ENCODE data around the gene MLF2.
"Not testable (repeated sequence)": the region's sequence is repeated elsewhere in the genome, so short reads cannot be mapped to it uniquely, and the experiment has no call there.

MLF2 gene

GRCh38 chr12:6745741-6746525 lies 7.0 kb downstream of the MLF2 start:
- DNase-seq (ENCODE audit: low read depth), result no peak
- no peak overlapping the region for H3K4me3 ChIP-seq (ENCODE audit: low read depth, low read length)
- TF ChIP-seq CTCF (IDR thresholded peaks at IDR 0.05; ENCODE audit: low read depth, low read length, missing control alignments), result no peak

- not testable (repeated sequence) for DNase-seq (ENCODE audit: low read depth); H3K4me3 ChIP-seq (ENCODE audit: low read depth, low read length)
These were observed 9.6 kb downstream of the MLF2 start for GRCh38 chr12:6743300-6743699.

- H3K4me3 ChIP-seq (ENCODE audit: low read depth, low read length), result no peak overlapping the region
- DNase-seq (ENCODE audit: low read depth), result no peak
- TF ChIP-seq CTCF (IDR thresholded peaks at IDR 0.05; ENCODE audit: low read depth, low read length, missing control alignments), result no peak
These were observed 10.1 kb downstream of the MLF2 start for GRCh38 chr12:6742834-6743233.

GRCh38 chr12:6742080-6742479 lies 10.9 kb downstream of the MLF2 start:
- DNase-seq (ENCODE audit: low read depth), result not testable (repeated sequence)

GRCh38 chr12:6736754-6737153 lies 16.2 kb downstream of the MLF2 start:
- no peak for DNase-seq (ENCODE audit: low read depth)
- no peak overlapping the region for H3K4me3 ChIP-seq (ENCODE audit: low read depth, low read length)
- no peak for TF ChIP-seq CTCF (IDR thresholded peaks at IDR 0.05; ENCODE audit: low read depth, low read length, missing control alignments)

More at GRCh38 chr12:6742080-6742479, 10.9 kb downstream of the MLF2 start:
- not testable (repeated sequence) for H3K4me3 ChIP-seq (ENCODE audit: low read depth, low read length)

GRCh38 chr12:6735448-6736191 lies 17.3 kb downstream of the MLF2 start:
- no peak overlapping the region for H3K4me3 ChIP-seq (ENCODE audit: low read depth, low read length)
- TF ChIP-seq CTCF (IDR thresholded peaks at IDR 0.05; ENCODE audit: low read depth, low read length, missing control alignments), result peak; percentile 62
- no peak for DNase-seq (ENCODE audit: low read depth)

GRCh38 chr12:6734506-6735387 lies 18.2 kb downstream of the MLF2 start:
- no peak for TF ChIP-seq CTCF (IDR thresholded peaks at IDR 0.05; ENCODE audit: low read depth, low read length, missing control alignments)
- H3K4me3 ChIP-seq (ENCODE audit: low read depth, low read length), result no peak overlapping the region
- no peak for DNase-seq (ENCODE audit: low read depth)
